HK-2 (cell line): ENCODE data around the gene ARPC1B.
"Not testable (repeated sequence)": the region's sequence is repeated elsewhere in the genome, so short reads cannot be mapped to it uniquely, and the experiment has no call there.

Source experiments
- DNase-seq: peaks from one replicate; pipeline ENCODE4 v3.0.0-alpha.2; 2018; ENCODE audit not compliant: unreplicated experiment

The ARPC1B gene

GRCh38 chr7:99409192-99409572 lies 34.7 kb downstream of the ARPC1B start:
- no peak for DNase-seq

DNA sequence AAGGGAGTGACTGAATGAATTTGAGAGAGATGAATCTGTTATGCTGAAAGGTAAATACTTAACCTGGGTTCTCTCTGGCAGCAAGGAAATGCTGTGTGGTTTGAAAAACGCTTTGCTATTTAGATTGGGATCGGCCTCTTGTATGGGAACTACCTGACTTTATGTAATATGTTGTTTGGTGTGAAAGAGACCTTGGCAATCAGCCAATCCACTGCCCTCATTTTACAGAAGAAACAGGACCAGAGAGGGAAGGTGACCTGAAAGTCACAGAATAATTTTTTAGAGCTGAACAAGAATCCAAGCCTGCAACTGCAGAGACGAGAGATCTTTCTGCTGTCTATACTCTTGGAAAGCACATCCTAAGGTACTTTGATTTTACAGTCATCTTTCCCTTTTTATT lies 35.3 kb downstream of the ARPC1B start:
- no peak for DNase-seq

- no peak for DNase-seq
Measured at GRCh38 chr7:99410635-99411034, 36.1 kb downstream of the ARPC1B start.

DNA sequence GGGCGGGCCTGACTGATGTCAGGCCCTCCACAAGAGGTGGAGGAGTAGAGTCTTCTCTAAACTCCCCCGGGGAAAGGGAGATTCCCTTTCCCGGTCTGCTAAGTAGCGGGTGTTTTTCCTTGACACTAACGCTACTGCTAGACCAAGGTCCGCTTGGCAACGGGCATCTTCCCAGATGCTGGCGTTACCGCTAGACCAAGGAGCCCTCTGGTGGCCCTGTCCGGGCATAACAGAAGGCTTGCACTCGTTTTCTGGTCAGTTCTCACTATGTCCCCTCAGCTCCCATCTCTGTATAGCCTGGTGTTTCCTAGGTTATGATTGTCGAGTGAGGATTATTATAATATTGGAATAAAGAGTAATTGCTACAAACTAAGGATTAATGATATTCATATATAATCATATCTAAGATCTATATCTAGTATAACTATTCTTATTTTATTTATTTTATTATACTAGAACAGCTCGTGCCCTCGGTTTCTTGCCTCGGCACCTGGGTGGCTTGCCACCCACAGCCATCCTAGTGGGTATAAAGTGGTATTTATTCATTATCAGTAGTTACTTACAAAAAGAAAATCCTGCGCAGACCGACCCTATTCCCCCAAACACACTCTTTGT lies 41.1 kb downstream of the ARPC1B start:
- DNase-seq = not testable (repeated sequence)

DNA sequence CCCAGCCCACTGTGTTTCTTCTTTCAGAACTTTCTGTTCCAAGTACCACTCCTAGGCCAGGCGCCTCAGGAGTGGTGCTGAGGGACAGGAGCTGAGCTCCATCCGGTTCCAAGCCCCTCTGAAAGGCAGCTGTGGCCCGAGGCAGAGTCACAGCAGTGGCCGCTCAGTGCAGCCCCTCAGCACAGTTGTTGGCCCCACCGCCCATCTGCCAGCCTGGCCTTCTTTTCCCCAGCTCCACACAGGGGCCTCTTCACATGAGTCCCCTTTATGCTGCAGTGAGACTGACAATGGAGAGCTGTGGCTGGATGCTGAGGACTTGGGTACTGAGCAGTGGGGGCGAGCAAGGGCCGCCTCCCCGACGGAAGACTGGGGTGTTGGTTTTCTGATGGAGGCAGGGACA lies 43.7 kb downstream of the ARPC1B start:
- DNase-seq = no peak

- DNase-seq = no peak
Measured at GRCh38 chr7:99419323-99420021, 44.9 kb downstream of the ARPC1B start.

DNA sequence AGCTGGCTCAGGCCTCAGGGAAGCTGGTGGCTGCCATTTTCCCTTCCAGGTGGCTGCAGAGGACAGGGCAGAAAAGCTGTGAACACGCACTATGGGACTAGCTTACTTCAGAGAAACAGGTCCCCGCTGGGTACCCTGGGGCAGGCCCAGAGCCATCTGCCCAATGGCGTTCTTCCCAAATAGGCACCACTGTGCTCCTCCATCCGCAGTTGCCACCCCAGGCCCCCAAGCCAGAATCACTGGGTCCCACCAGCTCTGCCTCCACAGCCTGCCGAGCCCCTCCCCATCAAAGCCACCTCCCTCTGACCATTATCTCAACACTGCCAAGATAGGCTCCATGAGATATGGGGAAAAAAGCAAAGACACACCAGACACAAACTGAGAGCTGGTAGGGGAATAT lies 45.7 kb downstream of the ARPC1B start:
- DNase-seq = no peak

DNA sequence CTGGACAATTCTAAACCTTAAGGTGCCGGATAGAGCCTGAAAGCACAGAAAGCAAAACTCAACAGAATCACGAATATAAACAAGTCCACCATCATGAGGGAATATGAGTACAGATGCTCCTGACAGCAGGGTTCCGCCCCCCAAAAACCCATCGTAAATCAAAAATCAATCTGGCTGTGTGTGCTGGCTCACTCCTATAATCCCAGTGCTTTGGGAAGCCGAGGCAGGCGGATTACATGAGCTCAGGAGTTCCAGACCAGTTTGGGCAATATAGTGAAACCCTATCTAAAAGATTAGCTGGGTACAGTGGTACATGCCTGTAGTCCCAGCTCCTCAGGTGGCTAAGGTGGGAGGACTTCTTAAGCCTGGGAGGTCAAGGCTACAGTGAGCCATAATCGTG lies 46.5 kb downstream of the ARPC1B start:
- DNase-seq = no peak

DNA sequence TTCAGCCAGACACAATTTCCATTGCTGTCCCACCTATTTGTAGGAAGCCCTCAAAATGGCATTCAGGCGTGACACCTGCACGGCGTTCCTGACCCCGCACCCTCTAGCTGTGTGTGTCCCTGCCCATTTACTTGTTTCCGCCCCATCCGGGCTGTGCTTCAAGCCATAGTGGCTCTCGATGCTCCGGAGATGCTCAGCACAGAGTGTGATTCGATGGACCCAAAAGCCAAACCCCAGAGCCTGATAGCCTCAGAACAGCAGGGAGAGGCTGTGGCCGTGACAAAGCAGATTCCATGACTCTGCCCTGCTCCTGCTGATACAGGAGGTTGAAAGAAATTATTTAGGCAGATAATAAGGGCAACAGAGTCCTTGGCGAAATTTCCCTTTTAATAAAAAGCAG lies 47.7 kb downstream of the ARPC1B start:
- DNase-seq = no peak

DNA sequence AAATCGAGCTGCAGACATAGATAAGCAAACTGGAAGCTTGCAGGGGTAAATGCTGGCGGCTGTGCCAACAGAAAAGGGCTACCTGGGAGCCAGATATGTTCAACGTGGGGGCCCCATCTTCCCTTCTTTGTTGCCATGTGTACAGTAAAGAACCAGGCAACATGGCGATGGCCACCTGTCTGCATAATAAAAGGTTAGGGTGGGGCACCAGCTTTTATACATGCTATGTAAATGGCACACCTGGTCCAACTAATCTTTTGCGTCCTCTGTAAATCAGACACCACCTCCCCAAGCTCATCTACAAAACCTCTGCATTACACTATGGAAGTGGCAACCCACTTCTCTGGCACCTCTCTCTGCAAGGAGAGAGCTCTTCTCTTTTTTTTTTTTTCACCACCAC lies 48.1 kb downstream of the ARPC1B start:
- no peak for DNase-seq

GRCh38 chr7:99424932-99425730 lies 50.6 kb downstream of the ARPC1B start:
- DNase-seq = no peak

- DNase-seq = no peak
Measured at GRCh38 chr7:99428972-99429566, 54.5 kb downstream of the ARPC1B start.

- DNase-seq = no peak
Measured at GRCh38 chr7:99429756-99430155, 55.2 kb downstream of the ARPC1B start.

- not testable (repeated sequence) for DNase-seq
Measured at GRCh38 chr7:99431756-99432540, 57.4 kb downstream of the ARPC1B start.

DNA sequence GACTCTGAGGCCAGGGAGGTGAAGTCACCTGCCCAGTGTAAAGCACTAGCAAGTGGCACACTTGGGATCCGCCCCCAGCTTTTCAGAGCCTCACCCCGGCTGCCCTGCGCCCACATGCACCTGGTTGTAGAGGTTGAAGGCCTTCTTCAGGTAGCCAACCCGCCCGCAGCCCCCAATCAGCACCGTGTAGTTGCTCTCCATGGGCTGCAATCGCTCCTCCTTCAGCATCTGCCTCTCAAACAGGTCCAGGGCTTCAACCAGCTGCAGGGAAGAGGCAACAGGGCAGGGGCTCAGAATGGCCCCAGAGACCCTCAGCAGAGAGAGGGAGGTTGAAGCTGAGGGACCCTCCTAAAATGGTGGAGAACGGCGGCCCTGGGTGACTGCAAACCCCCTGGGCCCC lies 58.6 kb downstream of the ARPC1B start:
- no peak for DNase-seq

DNA sequence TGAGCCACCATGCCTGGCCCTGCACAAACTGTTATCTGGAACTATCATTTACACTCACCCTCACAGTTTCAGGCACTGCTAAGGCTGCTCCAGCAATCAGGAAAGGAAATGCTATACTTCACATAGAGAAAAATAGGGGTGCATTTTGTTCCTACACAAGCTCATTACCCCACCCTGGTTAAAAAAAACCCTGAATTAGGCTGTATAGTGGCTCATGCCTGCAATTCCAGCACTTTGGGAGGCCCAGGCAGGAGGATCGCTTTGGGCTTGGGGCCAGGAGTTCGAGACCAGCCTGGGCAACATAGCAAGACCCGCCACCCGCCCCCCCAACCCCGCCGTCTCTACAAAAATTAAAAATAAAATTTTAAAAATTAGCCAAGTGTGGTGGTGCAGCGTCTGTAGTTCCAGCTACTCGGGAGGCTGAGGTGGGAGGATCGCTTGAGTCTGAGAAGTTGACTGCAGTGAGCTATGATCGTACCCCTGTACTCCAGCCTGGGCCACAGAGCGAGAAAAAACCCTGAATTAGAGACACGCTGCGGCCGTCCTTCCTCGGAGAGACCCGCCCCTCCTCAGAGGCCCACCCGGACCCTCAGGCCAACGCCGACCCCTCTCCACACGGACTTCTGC lies 63.5 kb downstream of the ARPC1B start:
- DNase-seq = no peak

DNA sequence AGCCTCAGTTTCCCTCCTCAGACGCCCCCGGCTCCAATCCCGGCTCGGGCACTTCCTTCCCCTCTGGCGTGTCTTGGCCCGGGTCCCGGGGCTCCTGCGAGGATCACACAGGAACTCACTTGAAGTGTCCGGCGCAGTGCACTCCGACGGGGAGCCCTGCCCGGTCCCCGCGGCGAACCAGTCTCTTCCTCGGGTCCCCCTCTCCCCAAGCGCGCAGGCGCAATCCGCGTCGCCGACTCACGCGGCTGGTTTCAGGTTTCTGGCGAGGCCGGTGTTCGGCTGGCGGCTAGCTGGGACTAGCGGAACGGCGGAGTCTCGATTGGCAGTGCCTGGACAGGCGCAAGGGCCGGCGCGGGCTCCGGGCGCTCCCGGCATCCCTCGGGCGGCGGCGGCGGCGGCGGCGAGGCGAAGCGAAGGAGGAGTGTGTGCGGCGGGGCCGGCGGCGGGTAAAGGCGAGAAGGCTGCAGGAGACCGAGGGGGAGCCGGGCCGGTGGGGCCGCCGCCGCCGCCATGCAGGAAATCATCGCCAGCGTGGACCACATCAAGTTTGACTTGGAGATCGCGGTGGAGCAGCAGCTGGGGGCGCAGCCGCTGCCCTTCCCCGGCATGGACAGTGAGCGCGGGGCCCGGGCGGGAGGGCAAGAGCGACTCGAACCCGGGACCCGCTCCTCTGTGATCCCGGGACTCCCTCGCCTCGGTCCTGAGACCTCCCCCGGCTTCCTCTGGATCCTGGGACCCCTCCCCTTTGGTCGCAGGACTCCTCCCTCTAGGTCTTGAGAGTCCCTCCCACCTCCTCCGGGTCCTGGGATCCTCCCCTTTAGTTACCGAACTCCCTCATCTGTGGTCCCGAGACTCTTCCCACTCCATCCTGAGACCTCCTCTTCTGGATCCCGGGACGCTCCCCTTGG lies 64.3 kb downstream of the ARPC1B start, which contains the start of the genes CPSF4 and PTCD1:
CPSF4 (plus strand) TSS at position 371 of the 908 bp plus-strand sequence; CDS start at position 511, 140 bp downstream.
PTCD1 (minus strand) TSS at position 226 of the 908 bp plus-strand sequence. CDS start 3,556 bp downstream, outside the sequence.
- peak; percentile 97 for DNase-seq

- no peak for DNase-seq
Measured at GRCh38 chr7:99440195-99440594, 65.7 kb downstream of the ARPC1B start.
